Nephron (organoid): ENCODE data around the gene VEZF1.

Experiments
- H3K27ac Mint-ChIP-seq, 3 experiments: 2 replicates each; pipeline ENCODE4 v1.8.0; 2020; ENCODE audit warnings: mixed read lengths in 3 of 3, mild to moderate bottlenecking in 2 of 3, moderate library complexity in 1 of 3
- H3K27me3 Mint-ChIP-seq: 2 replicates; pipeline ENCODE4 v1.8.0; 2021; ENCODE audit warnings: low read depth, mild to moderate bottlenecking, moderate library complexity, mixed read lengths
- H3K36me3 Mint-ChIP-seq: 2 replicates; pipeline ENCODE4 v1.8.0; 2020; ENCODE audit warnings: low read depth, mixed read lengths
- H3K4me1 Mint-ChIP-seq: 2 replicates; pipeline ENCODE4 v1.8.0; 2020; ENCODE audit warnings: mixed read lengths
- H3K4me3 Mint-ChIP-seq, 3 experiments: 2 replicates each; pipeline ENCODE4 v1.8.0; 2020; ENCODE audit warnings: mild to moderate bottlenecking in 3 of 3, mixed read lengths in 3 of 3, moderate library complexity in 2 of 3
- H3K9me3 Mint-ChIP-seq: 2 replicates; pipeline ENCODE4 v1.8.0; 2020; ENCODE audit warnings: mixed read lengths
- CTCF ChIP-seq, 3 experiments: fragments of 200-600 bp; sonication (generic); IDR thresholded peaks; one replicate each; pipeline ENCODE4 v1.5.0; 2021; ENCODE audit warnings: antibody characterized with exemption in 3 of 3; ENCODE audit not compliant: unreplicated experiment in 3 of 3

VEZF1 gene

DNA sequence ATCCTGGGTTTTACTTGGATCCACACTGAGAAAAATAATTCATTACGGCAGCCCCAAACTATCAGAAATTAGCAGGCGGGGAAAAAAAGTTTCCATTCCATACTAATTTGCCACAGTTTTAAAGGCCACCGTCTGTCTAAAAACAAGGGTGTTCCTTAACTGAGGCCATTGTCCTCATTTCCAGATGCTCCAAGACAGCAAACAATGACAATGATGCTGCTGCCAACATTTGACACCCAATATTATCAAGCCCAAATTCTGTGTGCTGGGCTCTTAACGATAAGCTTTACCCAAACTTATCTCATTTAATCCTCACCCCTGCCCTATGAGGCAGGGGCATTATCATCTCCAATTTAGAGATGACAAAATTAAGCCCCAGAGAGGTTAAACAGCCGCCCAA is 59.1 kb downstream of the VEZF1 start:
- Mint-ChIP-seq H3K27ac (peak overlapping the region; percentile 35 to 79 (median 73)), H3K9me3 (no peaks in the 10 kb centered on the region), H3K27me3 (peaks cover 3% of the 10 kb centered on the region), H3K4me3 (no peak overlapping the region), H3K4me1 (peaks cover 86% of the 10 kb centered on the region), H3K36me3 (no peaks in the 10 kb centered on the region)
- no peak for TF ChIP-seq CTCF (IDR thresholded peaks at IDR 0.05; ENCODE audit: unreplicated experiment in 3 of 3)

DNA sequence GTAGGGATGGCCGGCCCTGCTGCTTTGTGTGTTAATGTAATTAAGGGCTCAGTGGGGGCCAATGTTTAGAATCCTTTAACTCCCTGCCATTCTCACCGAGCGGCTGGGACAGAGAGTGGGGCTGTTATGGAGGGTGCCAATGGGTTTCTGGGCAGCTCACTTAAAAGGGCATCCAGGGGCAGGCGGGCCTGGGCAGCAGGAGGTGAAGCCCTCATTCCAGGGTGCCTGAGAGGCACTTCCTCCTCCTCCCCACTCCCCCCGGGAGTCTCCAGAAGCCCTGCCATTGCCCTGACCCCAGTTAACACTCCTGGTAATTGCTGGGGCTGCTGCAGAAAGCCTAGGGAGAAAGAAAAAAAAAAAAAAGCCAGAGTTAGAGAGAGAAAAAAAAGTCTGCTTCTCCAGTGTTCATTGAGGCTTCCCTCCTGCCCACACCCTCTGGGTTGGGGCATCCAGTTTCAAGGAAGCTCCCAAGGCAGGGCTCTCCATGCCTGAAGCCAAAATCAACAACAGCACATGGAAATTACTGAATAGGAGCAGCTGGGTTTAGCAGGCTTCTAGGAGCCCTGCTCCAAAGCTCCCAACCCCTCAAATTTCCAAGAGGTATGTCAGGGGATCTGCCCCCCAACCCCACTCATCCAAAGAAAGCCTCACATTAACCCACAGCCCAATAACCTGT is 60.9 kb downstream of the VEZF1 start:
- H3K4me1 Mint-ChIP-seq = peaks cover 88% of the 10 kb centered on the region
- no peaks in the 10 kb centered on the region for H3K9me3 Mint-ChIP-seq

DNA sequence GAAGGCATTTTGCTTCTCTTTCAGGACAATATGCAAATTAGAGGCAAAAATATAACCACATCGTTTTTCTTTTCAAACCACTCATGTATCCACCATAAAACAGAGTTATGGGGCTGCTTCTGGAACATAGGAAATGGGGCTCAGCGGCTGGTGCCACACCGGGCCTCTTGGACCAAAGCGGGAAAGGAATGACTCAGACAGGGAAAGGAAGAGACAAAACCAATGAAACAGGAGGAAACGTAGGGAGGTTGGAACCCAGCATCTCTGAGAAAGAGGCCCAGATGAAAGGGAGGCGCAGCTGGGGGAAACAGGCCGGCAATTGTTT is 61.4 kb downstream of the VEZF1 start:
- Mint-ChIP-seq H3K4me3 (peak overlapping the region in 1 of 3 experiments; percentile 56), H3K36me3 (no peaks in the 10 kb centered on the region), H3K4me1 (peaks cover 90% of the 10 kb centered on the region), H3K27me3 (peaks cover 3% of the 10 kb centered on the region), H3K9me3 (no peaks in the 10 kb centered on the region), H3K27ac (peak overlapping the region; percentile 92 to 99 (median 98))
- TF ChIP-seq CTCF (IDR thresholded peaks at IDR 0.05; ENCODE audit: unreplicated experiment in 3 of 3) = no peak

More for the DNA sequence above, 60.9 kb downstream of the VEZF1 start:
- peak overlapping the region; percentile 92 to 99 (median 98) for H3K27ac Mint-ChIP-seq
- H3K4me3 Mint-ChIP-seq = peak overlapping the region; percentile 18 to 56 (median 36)
- peaks cover 3% of the 10 kb centered on the region for H3K27me3 Mint-ChIP-seq
- H3K36me3 Mint-ChIP-seq = no peaks in the 10 kb centered on the region
- no peak for TF ChIP-seq CTCF (IDR thresholded peaks at IDR 0.05; ENCODE audit: unreplicated experiment in 3 of 3)

DNA sequence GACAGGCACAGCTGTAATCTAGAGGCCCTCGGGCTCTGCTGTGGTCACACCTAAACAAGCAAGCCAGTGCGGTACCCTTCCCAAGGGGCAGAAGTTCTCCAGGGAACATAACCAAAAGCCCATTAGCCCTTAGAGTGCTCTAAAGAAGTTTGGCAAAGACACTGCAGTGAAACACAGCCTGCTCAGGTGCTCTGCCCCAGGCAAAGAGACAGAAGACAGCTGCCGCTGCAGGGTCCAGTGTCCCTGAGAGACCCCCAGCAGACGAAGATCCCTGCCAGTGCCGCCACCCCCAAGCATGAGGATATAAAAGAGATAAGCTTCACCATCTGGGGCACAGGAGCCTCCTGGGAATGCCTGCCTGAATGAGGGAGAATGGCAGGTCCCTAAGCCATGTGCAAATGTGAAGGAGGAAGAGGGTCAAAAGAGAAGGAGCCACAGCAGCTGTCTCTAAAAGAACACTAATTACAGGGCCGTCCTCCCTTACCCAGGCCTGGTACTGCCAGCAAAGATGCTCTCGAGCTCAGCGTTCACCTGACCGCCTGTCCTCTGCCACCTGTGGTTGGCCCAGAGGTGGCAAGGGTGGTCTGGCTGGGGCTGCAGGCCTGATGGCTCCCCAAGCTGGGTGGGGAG is 62.6 kb downstream of the VEZF1 start:
- Mint-ChIP-seq H3K4me3 (peak overlapping the region in 2 of 3 experiments; percentile 28 to 67), H3K4me1 (peaks cover 90% of the 10 kb centered on the region), H3K27ac (peak overlapping the region; percentile 85 to 98 (median 94)), H3K36me3 (no peaks in the 10 kb centered on the region), H3K27me3 (peaks cover 3% of the 10 kb centered on the region), H3K9me3 (no peaks in the 10 kb centered on the region)
- TF ChIP-seq CTCF (IDR thresholded peaks at IDR 0.05; ENCODE audit: unreplicated experiment in 3 of 3) = no peak

GRCh38 chr17:57924677-57925076 is 63.4 kb downstream of the VEZF1 start:
- H3K4me3 Mint-ChIP-seq = peak overlapping the region; percentile 8 to 63 (median 19)
- H3K4me1 Mint-ChIP-seq = peaks cover 90% of the 10 kb centered on the region
- peak overlapping the region; percentile 85 to 98 (median 94) for H3K27ac Mint-ChIP-seq
- H3K9me3 Mint-ChIP-seq = no peaks in the 10 kb centered on the region
- H3K36me3 Mint-ChIP-seq = no peaks in the 10 kb centered on the region
- H3K27me3 Mint-ChIP-seq = no peaks in the 10 kb centered on the region
- no peak for TF ChIP-seq CTCF (IDR thresholded peaks at IDR 0.05; ENCODE audit: unreplicated experiment in 3 of 3)
